Measurements from ENCODE around the gene PTPRQ. TPM values are rescaled to one million over a fixed set of nuclear protein-coding genes. Genes with fewer than 3 reads are reported as not detected.
A peak's percentile ranks its signal among the peaks of the same experiment; 100 is the strongest.

The PTPRQ gene
- total RNA-seq, 2 donors from 2014 or later, result 9.8 to 13.7 TPM

DNA sequence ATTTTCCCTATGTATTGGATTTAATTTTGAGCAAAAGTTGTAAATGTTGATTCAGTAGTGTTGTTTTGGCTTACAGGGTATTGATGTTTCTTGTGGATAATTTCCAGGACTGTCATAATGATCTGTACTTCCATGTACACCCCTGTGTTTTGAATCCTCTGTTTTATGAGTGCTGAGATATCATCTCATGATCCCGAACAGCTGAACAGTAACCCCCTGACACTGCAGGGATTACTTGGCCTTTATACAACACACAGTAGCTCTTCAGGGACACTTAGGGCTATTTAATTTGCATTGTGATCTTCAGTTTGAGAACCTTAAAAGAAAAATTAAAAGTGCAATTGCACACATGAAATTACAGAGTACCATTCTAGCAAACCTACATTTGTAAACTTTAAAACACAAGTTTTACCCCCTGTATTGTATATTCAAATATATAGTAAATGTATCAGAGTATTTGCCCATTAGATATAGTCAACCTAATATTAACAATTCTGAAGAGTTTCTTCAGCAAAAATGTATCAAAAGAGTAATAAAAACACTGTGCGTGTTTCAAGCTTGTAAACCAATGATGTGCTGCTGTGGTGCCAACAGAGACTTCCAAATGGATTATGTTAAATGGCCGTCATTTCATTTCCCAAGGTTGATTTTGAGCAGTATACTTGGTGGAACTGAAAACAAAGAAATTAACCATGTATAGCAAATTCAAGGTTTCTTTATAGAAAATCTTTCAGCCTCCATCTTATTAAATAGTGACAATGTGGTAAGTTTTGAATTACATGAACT is 235.5 kb downstream of the PTPRQ start:
- intact Hi-C loops (cut with DNase I), result no loop called here
- ATAC-seq, result no peak
- no peak for DNase-seq

GRCh38 chr12:80681287-80681686 is 237.3 kb downstream of the PTPRQ start:
- no peak for ATAC-seq
- DNase-seq, result no peak
- intact Hi-C loops (cut with DNase I), result no loop called here

GRCh38 chr12:80681786-80682185 is 237.8 kb downstream of the PTPRQ start:
- ATAC-seq (no peak), DNase-seq (no peak)
- intact Hi-C loops (cut with DNase I), result no loop called here

DNA sequence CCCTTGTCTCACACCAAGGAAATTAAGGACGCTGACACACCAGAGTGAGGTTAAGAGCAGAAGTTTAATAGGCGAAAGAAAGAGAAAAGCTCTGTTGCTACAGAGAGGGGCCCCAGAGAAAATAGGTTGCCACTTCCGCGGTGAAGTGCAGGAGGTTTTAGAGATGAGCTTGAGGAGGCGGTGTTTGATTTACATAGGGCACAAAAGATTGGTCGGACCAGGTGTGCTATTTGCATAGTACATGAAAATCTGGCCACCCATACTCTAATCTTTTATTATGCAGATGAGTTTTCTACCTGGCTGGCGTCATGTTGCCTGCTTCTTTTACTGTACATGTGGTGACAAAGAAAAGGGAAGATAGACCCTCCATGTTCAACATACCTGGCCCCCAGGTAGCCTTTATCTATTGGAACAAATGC is 240.1 kb downstream of the PTPRQ start:
- DNase-seq (no peak), ATAC-seq (no peak)
- intact Hi-C loops (cut with DNase I), result no loop called here

DNA sequence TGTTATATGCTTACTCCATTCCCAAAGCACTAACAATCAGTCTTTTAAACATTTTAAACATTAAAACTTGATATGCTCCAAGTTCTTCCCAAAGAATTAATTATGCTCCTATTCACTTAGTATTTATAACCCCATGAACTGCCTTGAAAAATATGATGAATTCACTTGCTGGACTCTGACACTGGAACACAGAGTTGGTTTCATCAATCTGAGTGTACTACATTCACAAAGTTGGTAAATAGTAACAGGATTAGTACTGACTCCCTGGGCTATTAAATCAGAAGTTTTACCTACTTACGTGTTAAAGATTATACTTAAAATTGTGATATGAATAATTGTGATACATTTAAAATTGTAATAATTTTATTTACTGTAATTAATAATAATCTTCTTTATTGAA is 246.1 kb downstream of the PTPRQ start:
- ATAC-seq (no peak), DNase-seq (no peak)
- intact Hi-C loops (cut with DNase I), result no loop called here

- DNase-seq (no peak), ATAC-seq (no peak)
- intact Hi-C loops (cut with DNase I), result no loop called here
These were observed 246.5 kb downstream of the PTPRQ start for GRCh38 chr12:80690513-80690912.

GRCh38 chr12:80692114-80692513 is 248.1 kb downstream of the PTPRQ start:
- no peak for ATAC-seq
- no peak for DNase-seq
- intact Hi-C loops (cut with DNase I), result no loop called here

DNA sequence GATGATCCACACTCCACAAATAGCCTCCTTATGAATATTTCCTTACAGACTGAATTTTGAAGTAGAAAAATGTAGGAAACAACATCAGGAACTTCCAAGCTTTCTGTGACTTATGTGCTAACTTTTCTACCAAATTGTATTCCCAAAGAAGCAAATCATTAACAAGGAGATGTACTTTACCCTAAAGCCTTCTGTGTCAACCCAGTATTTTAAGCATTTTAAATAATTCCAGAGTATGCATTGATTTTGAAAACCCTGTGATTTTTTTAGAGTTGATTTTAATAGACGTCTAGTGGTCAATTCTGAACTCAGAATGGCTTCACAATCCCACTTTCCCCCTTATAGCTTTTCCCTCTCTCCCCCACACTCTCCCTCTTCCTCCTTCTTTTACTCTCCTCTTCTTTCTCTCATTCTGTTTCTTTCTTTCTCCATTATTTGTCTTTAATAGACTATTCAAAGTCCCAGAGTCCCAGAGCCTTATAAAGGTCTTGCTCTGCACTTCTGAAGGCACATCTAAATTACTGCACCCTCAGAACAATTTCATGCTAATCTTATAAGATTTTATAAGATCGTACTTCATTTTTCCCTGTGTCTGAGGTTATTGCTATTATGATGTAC is 253.3 kb downstream of the PTPRQ start:
- no peak for DNase-seq
- intact Hi-C loops (cut with DNase I), result no loop called here
- no peak for ATAC-seq

DNA sequence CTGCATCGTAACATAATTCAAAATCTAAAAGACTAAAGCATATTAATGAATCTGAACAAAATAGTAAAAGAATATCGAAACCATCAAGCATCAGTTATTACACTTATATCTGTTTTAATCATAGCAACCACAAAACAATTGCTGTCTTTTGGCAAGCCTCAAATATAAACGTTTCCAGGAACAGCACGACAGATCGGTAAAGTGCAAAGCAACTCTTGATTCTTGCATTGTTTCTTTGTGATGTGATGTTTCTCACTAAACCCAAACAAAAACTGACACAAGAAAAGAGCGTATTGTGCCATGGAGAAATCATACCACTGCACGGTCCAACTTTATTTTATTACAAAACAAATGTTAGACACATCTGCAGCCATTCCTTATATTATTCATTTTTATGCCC is 254.2 kb downstream of the PTPRQ start:
- no peak for ATAC-seq
- intact Hi-C loops (cut with DNase I), result no loop called here
- no peak for DNase-seq

- no peak for ATAC-seq
- DNase-seq, result no peak
- intact Hi-C loops (cut with DNase I), result no loop called here
These were observed 255.0 kb downstream of the PTPRQ start for GRCh38 chr12:80698847-80699542.

GRCh38 chr12:80700327-80700726 is 256.3 kb downstream of the PTPRQ start:
- DNase-seq (no peak), ATAC-seq (no peak)
- intact Hi-C loops (cut with DNase I), result no loop called here

GRCh38 chr12:80701388-80701787 is 257.4 kb downstream of the PTPRQ start:
- ATAC-seq, result no peak
- no peak for DNase-seq
- intact Hi-C loops (cut with DNase I), result no loop called here

GRCh38 chr12:80702889-80703805 is 259.1 kb downstream of the PTPRQ start:
- intact Hi-C loops (cut with DNase I), result no loop called here
- ATAC-seq, result peak; percentile 30 to 90

DNA sequence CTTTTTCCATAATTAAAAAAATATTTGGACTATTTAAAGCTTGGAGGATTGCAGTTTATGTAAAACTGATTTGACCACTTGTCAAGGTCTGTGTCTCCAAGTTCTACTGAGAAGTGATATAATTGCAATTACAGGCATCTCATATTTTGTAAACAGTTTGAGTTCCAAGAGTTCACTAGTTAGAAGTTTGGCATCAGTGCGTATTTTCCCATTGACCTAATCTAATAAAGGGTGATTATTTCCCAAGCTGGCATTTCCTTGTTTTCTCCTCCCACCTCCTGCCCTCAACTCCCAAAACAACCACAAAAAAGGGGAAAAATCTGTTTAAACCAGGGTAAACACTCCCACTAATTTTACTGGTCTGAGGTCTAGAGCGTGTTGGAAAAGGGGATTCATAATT is 260.4 kb downstream of the PTPRQ start:
- intact Hi-C loops (cut with DNase I), result no loop called here
- ATAC-seq (no peak), DNase-seq (no peak)

More at GRCh38 chr12:80702889-80703805, 259.1 kb downstream of the PTPRQ start:
- peak; percentile 19 for DNase-seq

- intact Hi-C loops (cut with DNase I), result no loop called here
- no peak for ATAC-seq
- no peak for DNase-seq
These were observed 263.2 kb downstream of the PTPRQ start, which contains the start of gene MYF6 for GRCh38 chr12:80707126-80707829. MYF6 (plus strand) TSS chr12:80707634; CDS start chr12:80707720, 86 bp downstream.

GRCh38 chr12:80707830-80708258 is 263.8 kb downstream of the PTPRQ start:
- intact Hi-C loops (cut with DNase I), result no loop called here
- no peak for ATAC-seq
- no peak for DNase-seq

GRCh38 chr12:80708259-80708974 is 264.4 kb downstream of the PTPRQ start:
- intact Hi-C loops (cut with DNase I), result no loop called here
- no peak for ATAC-seq
- DNase-seq, result peak; percentile 17

- intact Hi-C loops (cut with DNase I), result no loop called here
- no peak for DNase-seq
- ATAC-seq, result no peak
These were observed 264.9 kb downstream of the PTPRQ start for GRCh38 chr12:80708975-80709328.
